MCF 10A (cell line): ENCODE data around the gene SLC47A2. TPM values are rescaled to one million over a fixed set of nuclear protein-coding genes. Genes with fewer than 3 reads are reported as not detected.
A peak's percentile ranks its signal among the peaks of the same experiment; 100 is the strongest.
"Not testable (repeated sequence)": the region's sequence is repeated elsewhere in the genome, so short reads cannot be mapped to it uniquely, and the experiment has no call there.

ENCODE experiments used
- Bru-seq: library from RNA; stranded (reverse); fragments of 400-500 nt; gene quantifications from one replicate; lab custom pipeline; 2021; lab: Mats Ljungman, UMichigan
- BruChase-seq, 2 experiments: library from RNA; stranded (reverse); fragments of 400-500 nt; gene quantifications; one replicate each; lab custom pipeline; 2021; lab: Mats Ljungman, UMichigan
- BruUV-seq: library from RNA; stranded (reverse); fragments of 400-500 nt; replicated peaks from 2 replicates; lab custom pipeline; 2021; lab: Mats Ljungman, UMichigan
- CTCF ChIA-PET: fragments of 300-600 bp; sonication (Branson Sonifier 250); formaldehyde crosslinking; extraction: SDS; loops from one replicate; lab custom pipeline; 2021; ENCODE audit warnings: antibody characterized with exemption, inconsistent platforms; lab: Yijun Ruan, JAX
- POLR2A ChIA-PET: fragments of 300-600, 350-650 bp; sonication (Branson Sonifier 250); formaldehyde crosslinking; extraction: SDS; loops from one replicate; lab custom pipeline; 2020; ENCODE audit warnings: antibody characterized with exemption, inconsistent platforms; lab: Yijun Ruan, JAX
- DNase-seq: peaks from one replicate; pipeline ENCODE4 v3.0.0-alpha.2; 2018; ENCODE audit not compliant: unreplicated experiment
- H3K27ac Mint-ChIP-seq: one replicate; pipeline ENCODE4 v1.8.0; 2022; ENCODE audit warnings: mild to moderate bottlenecking, low read depth, mixed read lengths; ENCODE audit not compliant: unreplicated experiment
- H3K27me3 Mint-ChIP-seq: one replicate; pipeline ENCODE4 v1.8.0; 2022; ENCODE audit warnings: mixed read lengths; ENCODE audit not compliant: insufficient read depth, unreplicated experiment
- H3K36me3 Mint-ChIP-seq: one replicate; pipeline ENCODE4 v1.8.0; 2022; ENCODE audit warnings: mild to moderate bottlenecking, moderate library complexity, mixed read lengths; ENCODE audit not compliant: insufficient read depth, unreplicated experiment
- H3K4me1 Mint-ChIP-seq: one replicate; pipeline ENCODE4 v1.8.0; 2022; ENCODE audit warnings: mixed read lengths; ENCODE audit not compliant: insufficient read depth, unreplicated experiment
- H3K4me3 Mint-ChIP-seq: one replicate; pipeline ENCODE4 v1.8.0; 2022; ENCODE audit warnings: mild to moderate bottlenecking, moderate library complexity, mixed read lengths; ENCODE audit not compliant: unreplicated experiment
- H3K9me3 Mint-ChIP-seq: one replicate; pipeline ENCODE4 v1.8.0; 2022; ENCODE audit warnings: mixed read lengths; ENCODE audit not compliant: unreplicated experiment
- intact Hi-C: fragments of 100-400 bp; cut with micrococcal nuclease; formaldehyde crosslinking; loops from 2 replicates; pipeline ENCODE4 v1.14.1; 2022
- long read RNA-seq: library from polyadenylated mRNA; stranded (forward); transcript quantifications from one replicate; pipeline ENCODE4 v2.0.0, GENCODE V29; 2022
- total RNA-seq: library from RNA; stranded (reverse); gene quantifications from 2 replicates; pipeline ENCODE4 v1.2.3, GENCODE V29; 2022
- TF ChIP-seq, protein P1 (sequence below): fragments of 200-600 bp; IDR thresholded peaks from one replicate; pipeline ENCODE4 v1.8.0; 2022; ENCODE audit warnings: antibody characterized with exemption, mild to moderate bottlenecking; ENCODE audit not compliant: unreplicated experiment

Gene SLC47A2, protein sequence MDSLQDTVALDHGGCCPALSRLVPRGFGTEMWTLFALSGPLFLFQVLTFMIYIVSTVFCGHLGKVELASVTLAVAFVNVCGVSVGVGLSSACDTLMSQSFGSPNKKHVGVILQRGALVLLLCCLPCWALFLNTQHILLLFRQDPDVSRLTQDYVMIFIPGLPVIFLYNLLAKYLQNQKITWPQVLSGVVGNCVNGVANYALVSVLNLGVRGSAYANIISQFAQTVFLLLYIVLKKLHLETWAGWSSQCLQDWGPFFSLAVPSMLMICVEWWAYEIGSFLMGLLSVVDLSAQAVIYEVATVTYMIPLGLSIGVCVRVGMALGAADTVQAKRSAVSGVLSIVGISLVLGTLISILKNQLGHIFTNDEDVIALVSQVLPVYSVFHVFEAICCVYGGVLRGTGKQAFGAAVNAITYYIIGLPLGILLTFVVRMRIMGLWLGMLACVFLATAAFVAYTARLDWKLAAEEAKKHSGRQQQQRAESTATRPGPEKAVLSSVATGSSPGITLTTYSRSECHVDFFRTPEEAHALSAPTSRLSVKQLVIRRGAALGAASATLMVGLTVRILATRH
- total RNA-seq = 0.32 and 0.54 TPM in 2 replicates
- Bru-seq, nascent RNA = percentile 16 among the genes with signal in this experiment
- percentile 15 among the genes with signal in this experiment for BruChase-seq, experiment 1, labeled RNA remaining after a 6-hour chase
- percentile 18 among the genes with signal in this experiment for BruChase-seq, experiment 2, labeled RNA remaining after a 2-hour chase
- long read RNA-seq, partial matches to known transcripts = 0 of 1 reads
- long read RNA-seq, other reads (novel, unspliced or antisense) = 1 of 1 reads

DNA sequence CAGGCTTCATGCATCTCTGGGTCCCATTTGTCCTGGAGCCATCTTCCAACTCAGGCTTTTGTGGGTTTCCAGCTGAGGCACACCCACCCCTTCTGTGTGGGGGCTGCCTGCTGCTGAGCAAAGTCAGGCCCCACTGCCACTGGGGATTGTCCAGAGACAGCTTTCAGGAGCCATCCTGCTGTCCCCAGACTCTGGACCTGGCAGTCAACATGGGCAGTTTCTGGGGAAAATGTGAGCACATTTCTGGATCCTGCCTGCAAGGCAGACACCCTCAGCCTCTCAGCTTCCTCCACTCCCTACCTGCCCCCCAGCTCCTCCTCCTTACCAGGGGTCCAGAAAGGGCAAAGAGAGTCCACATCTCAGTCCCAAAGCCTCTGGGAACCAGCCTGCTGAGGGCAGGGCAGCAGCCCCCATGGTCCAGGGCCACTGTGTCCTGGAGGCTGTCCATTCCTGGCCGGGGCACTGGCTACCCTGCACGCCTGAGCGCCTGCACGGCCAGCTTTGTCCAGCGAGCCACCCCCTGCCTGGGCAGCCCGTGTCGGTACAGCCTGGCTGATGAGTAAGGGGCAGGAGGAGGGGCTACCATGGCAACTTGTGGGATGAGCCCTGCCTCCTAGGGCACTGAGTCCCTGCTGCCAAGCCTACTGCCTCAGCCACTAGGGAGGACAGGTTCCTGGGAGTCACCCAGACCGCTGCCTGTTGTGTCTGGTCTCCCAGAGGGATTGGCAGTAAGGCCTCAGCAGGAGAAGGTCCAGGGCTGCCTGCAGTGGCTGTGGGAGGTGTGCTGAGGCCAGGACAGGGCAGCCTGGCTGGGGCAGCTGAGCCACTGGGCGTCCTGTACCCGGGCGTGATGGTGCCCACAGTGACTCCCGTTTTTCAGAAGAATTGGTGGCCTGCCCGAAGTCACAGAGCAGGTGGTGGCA is at the start of gene SLC47A2:
Gene SLC47A2, minus strand, starts transcription at position 477 of the 923 bp plus-strand sequence. Its CDS starts 29 bp downstream, at position 448.
- Mint-ChIP-seq H3K9me3 (no peaks in the 10 kb centered on the region), H3K27ac (no peak within 1 kb of the TSS), H3K27me3 (no peaks in the 10 kb centered on the region), H3K36me3 (no peaks in the 10 kb centered on the region), H3K4me1 (peaks cover 29% of the 10 kb centered on the region), H3K4me3 (no peak within 1 kb of the TSS)
- peak; percentile 48 for DNase-seq
- no TSS peak for BruUV-seq
- ChIA-PET POLR2A (interaction anchor here (0.7 to 13.1 kb wide), 6 partner anchors 8 to 915 kb away, joined by 3 to 340 read pairs (median 8); partner anchors contain the start of genes ALDH3A1 and ALDH3A2), CTCF (interaction anchor here (0.5 to 1.4 kb wide), 6 partner anchors 22 to 63 kb away, joined by 3 to 9 read pairs (median 4); no protein-coding TSS in a partner anchor)
- intact Hi-C loops = loop anchor here (5.0 kb wide), 1 partner anchor 51 kb away; no protein-coding TSS in a partner anchor
- TF ChIP-seq, protein P1, sequence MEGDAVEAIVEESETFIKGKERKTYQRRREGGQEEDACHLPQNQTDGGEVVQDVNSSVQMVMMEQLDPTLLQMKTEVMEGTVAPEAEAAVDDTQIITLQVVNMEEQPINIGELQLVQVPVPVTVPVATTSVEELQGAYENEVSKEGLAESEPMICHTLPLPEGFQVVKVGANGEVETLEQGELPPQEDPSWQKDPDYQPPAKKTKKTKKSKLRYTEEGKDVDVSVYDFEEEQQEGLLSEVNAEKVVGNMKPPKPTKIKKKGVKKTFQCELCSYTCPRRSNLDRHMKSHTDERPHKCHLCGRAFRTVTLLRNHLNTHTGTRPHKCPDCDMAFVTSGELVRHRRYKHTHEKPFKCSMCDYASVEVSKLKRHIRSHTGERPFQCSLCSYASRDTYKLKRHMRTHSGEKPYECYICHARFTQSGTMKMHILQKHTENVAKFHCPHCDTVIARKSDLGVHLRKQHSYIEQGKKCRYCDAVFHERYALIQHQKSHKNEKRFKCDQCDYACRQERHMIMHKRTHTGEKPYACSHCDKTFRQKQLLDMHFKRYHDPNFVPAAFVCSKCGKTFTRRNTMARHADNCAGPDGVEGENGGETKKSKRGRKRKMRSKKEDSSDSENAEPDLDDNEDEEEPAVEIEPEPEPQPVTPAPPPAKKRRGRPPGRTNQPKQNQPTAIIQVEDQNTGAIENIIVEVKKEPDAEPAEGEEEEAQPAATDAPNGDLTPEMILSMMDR = no peak

GRCh38 chr17:19766016-19766415 is 49.6 kb upstream of the SLC47A2 start:
- Mint-ChIP-seq H3K27me3 (no peaks in the 10 kb centered on the region), H3K36me3 (no peaks in the 10 kb centered on the region), H3K9me3 (no peaks in the 10 kb centered on the region), H3K27ac (no peak overlapping the region), H3K4me3 (no peak overlapping the region), H3K4me1 (peaks cover 5% of the 10 kb centered on the region)
- POLR2A ChIA-PET = interaction anchor here (0.9 to 2.2 kb wide), 6 partner anchors 38 to 404 kb away, joined by 3 to 10 read pairs (median 5); partner anchors contain the start of genes ALDH3A2 and B9D1
- no peak for DNase-seq
- intact Hi-C loops = loop anchor here (1.0 to 5.0 kb wide), 4 partner anchors 49 to 403 kb away; partner anchors contain the start of genes B9D1 and SLC47A2
- no TSS peak for BruUV-seq
- CTCF ChIA-PET = interaction anchor here (0.6 to 7.9 kb wide), 30 partner anchors 11 to 969 kb away, joined by 3 to 120 read pairs (median 8); partner anchors contain the start of genes ALDH3A2, B9D1 and SLC47A2
- TF ChIP-seq, protein P1 = no peak

- H3K27me3 Mint-ChIP-seq, H3K9me3 Mint-ChIP-seq, H3K27ac Mint-ChIP-seq, H3K36me3 Mint-ChIP-seq, intact Hi-C loops, H3K4me3 Mint-ChIP-seq, DNase-seq, BruUV-seq: not testable (repeated sequence)
- CTCF ChIA-PET = interaction anchor here (0.7 to 7.9 kb wide), 10 partner anchors 11 to 401 kb away, joined by 3 to 120 read pairs (median 12); partner anchors contain the start of gene B9D1
- H3K4me1 Mint-ChIP-seq = peaks cover 10% of the 10 kb centered on the region
- POLR2A ChIA-PET = interaction anchor here (1.0 to 1.7 kb wide), 5 partner anchors 11 to 115 kb away, joined by 3 to 12 read pairs (median 3); partner anchors contain the start of gene ALDH3A2
These were observed 47.6 kb upstream of the SLC47A2 start for GRCh38 chr17:19763991-19764390.
